HepG2 (cell line): ENCODE data around the gene ZDHHC18.

Source experiments
- CTCF ChIP-seq: sonication (generic); formaldehyde crosslinking; IDR thresholded peaks from 2 replicates; pipeline ENCODE4 v1.5.0; 2020; ENCODE audit warnings: mild to moderate bottlenecking, missing genetic modification reagents, moderate library complexity
- ZNF256 ChIP-seq: sonication (generic); formaldehyde crosslinking; conservative IDR thresholded peaks from 2 replicates; pipeline ENCODE4 v1.4.0; 2020; ENCODE audit warnings: missing genetic modification reagents

GRCh38 chr1:26811057-26811456 lies 15.4 kb upstream of the ZDHHC18 start:
- TF ChIP-seq CTCF (CRISPR knock-in tag) (no peak), ZNF256 (no peak)
